NCI-H146 (cell line): ENCODE data around the gene PGGHG.
"Not testable (repeated sequence)": the region's sequence is repeated elsewhere in the genome, so short reads cannot be mapped to it uniquely, and the experiment has no call there.

Experiments used
- DNase-seq: peaks from one replicate; lab custom pipeline; 2025; lab: John Stamatoyannopoulos, UW

PGGHG gene

GRCh38 chr11:285021-285893 is 3.7 kb upstream of the PGGHG start:
- DNase-seq, result no peak

- DNase-seq, result no peak
Observed at GRCh38 chr11:285894-286220, 3.1 kb upstream of the PGGHG start.

- not testable (repeated sequence) for DNase-seq
Observed at GRCh38 chr11:286977-287820, 1.7 kb upstream of the PGGHG start.

- DNase-seq, result no peak
Observed at GRCh38 chr11:287821-288477, 977 bp upstream of the PGGHG start.

- DNase-seq, result no peak
Observed at GRCh38 chr11:289398-289711, 429 bp downstream of the PGGHG start.

- DNase-seq, result no peak
Observed at GRCh38 chr11:289712-290620, 1.0 kb downstream of the PGGHG start.

GRCh38 chr11:290621-291231 is 1.8 kb downstream of the PGGHG start:
- DNase-seq, result no peak

- no peak for DNase-seq
Observed at GRCh38 chr11:291281-292210, 2.6 kb downstream of the PGGHG start.

- DNase-seq, result no peak
Observed at GRCh38 chr11:292211-293121, 3.5 kb downstream of the PGGHG start.

- DNase-seq, result no peak
Observed at GRCh38 chr11:293271-293851, 4.4 kb downstream of the PGGHG start.

- no peak for DNase-seq
Observed at GRCh38 chr11:293852-294661, 5.1 kb downstream of the PGGHG start.

GRCh38 chr11:294780-295179 is 5.9 kb downstream of the PGGHG start:
- DNase-seq, result no peak

GRCh38 chr11:295351-296170 is 6.6 kb downstream of the PGGHG start:
- DNase-seq, result no peak

GRCh38 chr11:296171-297050 is 7.5 kb downstream of the PGGHG start:
- DNase-seq, result no peak

- DNase-seq, result no peak
Observed at GRCh38 chr11:297051-297585, 8.2 kb downstream of the PGGHG start.
